IPS-NIHi7 (cell line): ENCODE data around the gene CERK.

Source experiments
- DNase-seq: peaks from one replicate; pipeline ENCODE4 v3.0.0; 2012; ENCODE audit warnings: mixed read lengths; ENCODE audit errors: extremely low spot score

The CERK gene

DNA sequence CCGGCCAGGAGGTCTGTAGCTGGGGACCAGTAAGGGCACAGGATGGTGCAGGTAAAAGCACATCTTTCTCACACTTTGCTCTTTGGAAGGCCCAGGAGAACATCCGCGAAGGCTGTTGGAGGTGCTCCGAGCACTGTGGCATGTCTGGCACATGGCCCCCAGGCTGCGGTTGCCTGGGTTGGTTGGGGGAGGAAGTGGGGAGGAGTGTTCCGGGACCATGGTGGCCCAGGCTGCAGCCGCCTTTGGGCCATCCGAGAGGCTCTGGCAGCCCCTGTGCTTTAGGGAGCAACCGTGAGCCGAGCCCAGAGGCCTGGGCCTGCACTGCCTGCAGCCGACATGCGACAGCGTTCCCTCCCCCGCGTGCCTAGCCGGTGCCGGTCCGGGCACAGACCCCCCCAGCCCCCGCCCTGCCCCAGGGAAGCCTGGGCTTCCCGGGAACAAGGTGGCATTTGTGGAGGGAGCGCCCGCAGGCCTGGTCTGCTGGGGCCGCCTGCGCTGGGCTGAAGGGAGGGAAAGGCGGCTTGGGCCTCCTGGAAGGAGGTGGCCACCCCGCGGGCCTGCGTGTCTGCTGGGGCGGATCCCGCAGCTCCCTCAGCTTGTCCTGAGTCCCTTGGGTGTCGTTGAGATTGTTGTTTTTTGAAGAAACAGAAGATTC lies 59.9 kb downstream of the CERK start:
- DNase-seq, result no peak

DNA sequence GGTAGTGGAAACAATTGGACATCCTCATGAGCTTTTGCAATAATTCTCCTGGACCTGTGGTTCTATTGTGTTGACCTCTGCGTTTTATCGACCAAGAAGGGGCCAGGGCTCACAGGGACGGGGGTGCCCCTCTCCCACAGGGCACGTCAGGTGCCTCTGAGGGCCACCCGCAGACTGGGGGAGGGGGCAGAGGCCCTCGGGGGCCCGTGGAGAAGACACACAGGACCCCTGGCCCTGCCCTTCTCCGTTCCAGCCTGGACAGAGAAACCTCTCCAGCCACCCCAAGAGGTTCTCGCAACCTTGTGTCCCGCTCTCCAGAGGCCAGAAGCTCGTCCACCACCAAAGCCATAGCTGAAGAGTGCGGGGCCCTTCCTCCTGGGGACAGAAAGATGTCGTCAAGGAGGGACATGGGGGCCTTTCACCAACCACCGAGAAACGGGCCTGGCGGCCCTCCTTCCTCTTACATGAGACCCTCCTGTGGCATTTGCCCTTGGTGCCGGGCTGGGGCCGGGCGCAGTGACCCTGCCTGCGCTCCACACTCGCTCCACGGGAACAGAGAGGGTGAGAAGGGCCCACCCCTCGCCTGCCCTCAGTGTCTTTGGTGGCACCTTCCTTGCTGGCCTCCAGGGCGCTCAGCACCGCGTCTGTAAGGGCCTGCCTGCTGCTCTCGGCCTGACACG lies 60.6 kb downstream of the CERK start:
- no peak for DNase-seq

DNA sequence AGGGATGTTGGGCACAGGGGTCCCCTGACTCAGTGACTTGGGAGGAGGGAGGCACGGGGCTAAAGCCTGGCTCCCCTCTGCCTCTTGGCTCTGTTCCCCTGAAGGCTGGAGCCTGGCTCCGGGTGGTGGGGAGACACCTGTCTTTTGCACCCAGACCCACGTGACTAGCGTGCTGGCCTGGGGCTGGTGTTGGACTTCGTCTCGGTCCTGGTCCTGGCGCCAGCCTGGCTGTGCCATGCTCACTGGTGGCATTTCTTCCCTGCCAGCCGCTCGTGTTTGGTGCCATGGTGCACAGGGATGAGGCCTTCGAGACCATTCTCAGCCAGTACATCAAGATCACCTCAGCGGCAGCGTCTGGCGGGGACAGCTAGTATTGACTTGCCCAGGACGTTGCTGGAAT lies 61.2 kb downstream of the CERK start:
- no peak for DNase-seq

DNA sequence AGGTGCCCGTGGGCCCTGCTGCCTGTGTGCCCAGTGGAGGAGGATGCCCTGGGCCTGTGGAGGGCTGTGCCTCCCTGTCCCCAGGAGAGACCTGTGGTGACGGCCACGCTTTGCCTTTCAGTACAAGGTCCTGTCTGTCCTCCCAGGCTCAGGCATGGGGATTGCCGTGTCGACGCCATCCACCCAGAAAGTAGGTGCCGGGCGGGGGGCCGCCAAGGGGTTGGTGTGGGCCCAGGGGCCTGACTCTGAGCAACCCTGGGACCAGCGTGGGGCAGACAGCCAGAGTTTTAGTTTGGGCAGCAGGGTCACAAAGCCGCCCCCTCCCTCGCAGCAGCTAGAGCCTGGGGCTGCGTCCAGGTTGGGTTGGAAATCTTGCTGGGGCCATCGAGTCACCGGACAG lies 61.6 kb downstream of the CERK start:
- no peak for DNase-seq

DNA sequence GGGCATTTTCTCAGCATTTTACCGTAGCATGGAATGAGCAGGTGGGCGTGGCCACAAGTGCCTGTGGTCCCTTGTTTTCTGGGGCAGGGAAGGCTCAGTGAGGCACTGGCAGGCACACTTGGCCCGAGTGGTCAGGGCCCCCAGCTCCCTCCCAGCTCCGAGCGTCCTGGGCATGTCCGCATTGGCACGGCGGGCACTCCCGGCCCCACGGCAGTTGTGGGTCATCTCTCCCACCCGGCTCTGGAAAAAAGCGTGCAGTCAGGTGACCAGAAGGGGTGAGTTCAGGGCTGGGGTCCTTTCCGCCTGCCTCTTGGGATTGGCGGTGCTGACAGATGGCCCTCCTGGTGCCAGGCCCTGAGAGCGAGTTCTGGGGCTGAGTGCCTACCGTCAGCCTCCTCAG lies 62.1 kb downstream of the CERK start:
- DNase-seq, result no peak

DNA sequence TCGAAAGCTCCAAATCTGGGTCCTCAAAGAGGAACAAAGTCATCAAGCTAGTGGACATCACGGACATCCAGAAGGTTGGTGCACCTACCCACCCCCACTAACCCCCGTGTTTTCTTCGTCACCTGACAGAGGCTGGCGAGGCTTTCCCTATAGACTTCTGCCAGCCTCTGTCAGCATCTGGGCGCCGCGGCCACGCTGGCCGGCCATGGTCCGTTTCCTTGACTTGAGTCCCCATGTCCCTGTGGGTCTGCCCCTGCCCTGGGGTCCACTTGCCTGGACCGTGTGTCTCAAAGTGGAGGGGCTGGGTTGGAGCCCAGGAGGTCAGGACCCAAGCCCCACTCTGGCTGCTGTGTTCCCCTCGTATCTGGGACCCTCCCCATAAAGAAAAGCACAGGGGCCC lies 62.6 kb downstream of the CERK start:
- DNase-seq, result no peak

DNA sequence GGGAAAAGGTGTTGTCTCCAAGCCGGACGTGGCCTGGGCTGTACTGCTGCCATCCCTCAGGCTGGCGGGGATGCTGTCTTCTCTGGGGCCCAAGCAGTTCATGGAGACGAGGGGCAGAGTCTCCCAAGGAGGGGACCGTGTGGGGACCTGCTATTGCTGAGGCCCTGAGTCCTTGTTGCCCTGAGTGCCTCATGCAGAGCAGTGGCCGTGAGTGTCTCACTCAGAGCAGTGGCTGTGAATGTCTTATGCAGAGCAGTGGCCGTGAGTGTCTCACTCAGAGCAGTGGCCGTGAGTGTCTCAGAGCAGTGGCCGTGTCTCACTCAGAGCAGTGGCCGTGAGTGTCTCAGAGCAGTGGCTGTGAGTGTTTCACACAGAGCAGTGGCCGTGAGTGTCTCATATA lies 63.1 kb downstream of the CERK start:
- no peak for DNase-seq

DNA sequence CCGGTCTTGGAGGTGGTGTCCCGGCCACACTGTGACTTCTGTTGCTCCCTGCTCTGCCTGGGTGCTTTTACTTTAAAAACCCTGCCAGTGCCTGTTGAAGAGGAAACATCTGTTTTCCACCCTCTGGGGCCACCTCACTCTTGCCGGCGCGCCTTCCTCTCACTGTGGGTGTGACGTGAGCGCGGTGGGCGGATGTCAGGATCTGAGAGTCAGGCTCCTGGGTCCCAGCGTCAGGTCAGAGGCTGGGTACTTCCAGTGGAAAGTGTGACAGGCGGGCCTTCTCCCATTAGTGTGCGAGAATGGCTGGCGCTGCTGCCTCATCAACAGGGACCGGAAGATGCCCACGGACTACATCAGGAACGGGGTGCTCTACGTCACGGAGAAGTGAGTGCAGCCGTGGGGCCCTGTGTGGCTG lies 63.7 kb downstream of the CERK start:
- no peak for DNase-seq

DNA sequence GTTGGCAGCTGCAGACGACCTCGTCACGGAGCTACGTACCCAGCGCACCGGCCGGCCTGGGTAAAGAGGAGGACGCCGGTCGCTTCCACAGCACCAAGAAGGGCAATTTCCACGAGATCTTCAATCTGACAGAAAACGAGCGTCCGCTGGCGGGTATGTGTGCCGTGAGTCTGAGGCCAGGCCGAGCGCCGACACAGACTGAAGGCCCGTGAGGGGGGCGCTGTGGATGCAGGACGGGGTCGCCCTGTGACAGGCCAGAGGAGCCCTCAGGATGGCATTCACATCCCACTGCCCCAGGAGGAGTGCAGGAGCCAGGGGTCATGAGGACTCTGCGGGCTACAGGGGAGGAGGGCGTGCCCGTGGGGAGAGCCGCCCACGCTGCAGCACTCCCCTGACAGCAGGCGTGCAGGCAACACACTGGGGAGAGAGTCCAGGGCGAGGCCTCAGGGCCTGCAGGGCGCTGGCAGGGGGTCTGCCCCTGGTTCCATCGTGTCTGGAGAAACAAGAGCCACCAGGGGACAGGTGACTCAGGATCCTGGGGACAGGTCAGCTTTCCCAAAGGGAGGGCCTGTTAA lies 64.3 kb downstream of the CERK start:
- DNase-seq, result no peak

DNA sequence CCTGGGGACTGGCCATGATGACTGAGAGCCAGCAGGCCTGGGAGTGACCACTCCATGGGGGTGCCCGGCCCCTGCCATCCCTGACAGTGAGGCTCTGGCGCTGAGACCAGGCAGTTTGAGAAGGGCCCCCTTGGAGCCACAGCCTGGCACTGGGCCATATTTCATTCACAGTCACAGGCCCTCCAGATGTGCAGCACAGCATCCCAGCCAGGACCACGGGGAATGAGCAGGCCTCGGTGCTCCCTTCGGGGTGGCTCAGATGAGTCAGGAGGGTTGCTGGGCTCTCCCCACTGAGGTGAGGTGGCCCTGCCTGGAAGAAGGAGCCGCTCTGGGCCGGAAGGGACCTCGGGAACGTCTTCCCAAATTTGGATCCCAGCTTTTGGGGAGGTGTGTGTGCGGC lies 64.8 kb downstream of the CERK start:
- no peak for DNase-seq

DNA sequence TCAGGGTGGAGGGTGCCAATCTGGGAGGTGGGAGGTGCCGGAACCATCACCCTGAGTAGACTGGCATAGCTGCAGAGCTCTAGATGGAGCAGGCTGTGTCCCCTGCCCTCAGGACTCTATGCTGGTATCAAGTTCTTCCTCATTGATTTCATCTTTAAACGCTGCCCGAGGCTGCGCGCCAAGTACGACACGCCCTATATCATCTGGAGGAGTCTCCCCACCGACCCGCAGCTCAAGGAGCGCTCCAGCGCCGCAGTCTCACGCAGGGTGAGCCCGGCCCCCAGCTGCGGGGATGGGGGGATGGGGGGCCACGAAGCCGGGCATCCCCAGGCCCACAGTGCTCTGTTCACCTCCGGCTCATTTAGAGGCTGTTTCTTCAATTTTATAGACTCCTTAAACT lies 65.3 kb downstream of the CERK start:
- no peak for DNase-seq

DNA sequence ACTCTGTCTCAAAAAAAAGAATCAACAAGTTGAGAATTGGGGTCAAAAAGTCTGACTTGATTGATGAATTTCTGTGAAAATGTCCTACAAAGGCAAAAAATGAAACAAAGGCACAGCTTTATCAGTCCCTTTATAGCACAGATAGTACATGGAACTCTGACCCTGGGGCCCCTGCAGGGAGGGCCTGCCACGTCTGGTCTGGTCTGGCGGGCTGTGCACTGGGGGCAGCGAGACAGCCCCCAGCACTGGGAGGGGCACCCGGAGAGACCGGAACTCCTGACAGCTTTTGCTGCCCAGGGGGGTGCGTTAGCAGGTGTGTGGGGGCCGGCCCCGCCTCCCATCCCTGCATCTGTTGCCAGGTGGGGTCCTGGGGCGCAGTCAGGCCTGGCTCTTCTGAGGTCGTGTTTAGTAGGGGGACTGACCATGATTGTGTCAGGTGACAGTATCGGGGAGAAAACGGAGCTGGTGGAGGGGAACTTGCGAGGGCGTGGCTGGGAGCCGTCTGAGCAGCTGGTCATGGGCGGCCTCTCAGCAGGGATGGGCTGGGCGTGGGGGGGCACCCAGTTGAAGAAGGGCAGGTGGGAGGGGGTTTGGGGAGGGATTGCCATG lies 66.1 kb downstream of the CERK start:
- no peak for DNase-seq

DNA sequence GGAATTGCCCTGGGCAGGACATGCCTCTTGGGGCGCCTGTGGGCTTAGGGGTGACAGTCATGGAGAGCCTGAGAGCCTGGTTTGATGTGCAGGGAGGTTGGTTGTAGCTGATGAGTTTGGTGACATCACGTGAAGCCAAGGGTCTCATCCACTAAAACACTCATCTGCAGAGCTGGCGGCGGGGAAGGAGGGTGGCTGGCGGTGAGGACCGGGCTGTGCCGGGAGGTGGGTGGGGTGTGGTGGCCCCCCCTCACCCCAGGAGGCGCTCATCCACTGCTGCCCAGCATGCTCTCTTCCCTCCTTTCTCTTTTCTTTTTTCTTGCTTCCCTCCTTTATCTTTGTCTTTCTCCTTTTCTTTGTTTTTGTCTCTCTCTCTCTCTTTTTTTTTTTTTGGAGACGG lies 68.9 kb downstream of the CERK start:
- no peak for DNase-seq

DNA sequence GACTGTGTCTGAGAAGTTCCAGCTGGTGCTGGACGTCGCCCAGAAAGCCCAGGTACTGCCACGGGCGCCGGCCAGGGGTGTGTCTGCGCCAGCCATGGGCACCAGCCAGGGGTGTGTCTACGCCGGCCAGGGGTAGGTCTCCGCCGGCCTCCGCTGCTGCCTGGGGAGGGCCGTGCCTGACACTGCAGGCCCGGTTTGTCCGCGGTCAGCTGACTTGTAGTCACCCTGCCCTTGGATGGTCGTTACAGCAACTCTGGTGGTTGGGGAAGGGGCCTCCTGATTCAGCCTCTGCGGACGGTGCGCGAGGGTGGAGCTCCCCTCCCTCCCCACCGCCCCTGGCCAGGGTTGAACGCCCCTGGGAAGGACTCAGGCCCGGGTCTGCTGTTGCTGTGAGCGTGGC lies 69.9 kb downstream of the CERK start:
- DNase-seq, result no peak

DNA sequence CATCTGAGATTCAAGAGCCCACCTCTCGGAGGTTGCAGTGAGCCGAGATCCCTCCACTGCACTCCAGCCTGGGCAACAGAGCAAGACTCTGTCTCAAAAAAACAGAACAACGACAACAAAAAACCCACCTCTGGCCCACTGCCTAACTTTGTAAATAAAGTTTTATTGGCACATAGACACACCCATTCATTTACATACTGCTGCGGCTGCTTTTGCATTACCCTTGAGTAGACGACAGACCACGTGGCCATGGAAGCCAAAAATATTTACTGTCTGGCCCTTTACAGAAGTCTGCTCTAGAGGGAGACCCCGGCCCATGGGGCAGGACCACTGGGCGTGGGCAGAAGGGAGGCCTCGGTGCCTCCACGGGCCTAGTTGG lies 70.8 kb downstream of the CERK start:
- DNase-seq, result no peak

DNA sequence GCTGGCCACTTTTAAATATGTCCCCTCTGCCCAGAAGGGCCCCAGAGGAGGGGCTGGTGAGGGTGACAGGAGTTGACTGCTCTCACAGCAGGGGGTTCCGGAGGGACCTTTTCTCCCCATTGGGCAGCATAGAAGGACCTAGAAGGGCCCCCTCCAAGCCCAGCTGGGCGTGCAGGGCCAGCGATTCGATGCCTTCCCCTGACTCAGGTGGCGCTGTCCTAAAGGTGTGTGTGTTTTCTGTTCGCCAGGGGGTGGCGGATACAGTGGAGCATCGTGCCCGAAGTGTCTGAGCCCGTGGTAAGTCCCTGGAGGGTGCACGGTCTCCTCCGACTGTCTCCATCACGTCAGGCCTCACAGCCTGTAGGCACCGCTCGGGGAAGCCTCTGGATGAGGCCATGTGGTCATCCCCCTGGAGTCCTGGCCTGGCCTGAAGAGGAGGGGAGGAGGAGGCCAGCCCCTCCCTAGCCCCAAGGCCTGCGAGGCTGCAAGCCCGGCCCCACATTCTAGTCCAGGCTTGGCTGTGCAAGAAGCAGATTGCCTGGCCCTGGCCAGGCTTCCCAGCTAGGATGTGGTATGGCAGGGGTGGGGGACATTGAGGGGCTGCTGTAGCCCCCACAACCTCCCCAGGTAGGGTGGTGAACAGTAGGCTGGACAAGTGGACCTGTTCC lies 71.3 kb downstream of the CERK start:
- no peak for DNase-seq

DNA sequence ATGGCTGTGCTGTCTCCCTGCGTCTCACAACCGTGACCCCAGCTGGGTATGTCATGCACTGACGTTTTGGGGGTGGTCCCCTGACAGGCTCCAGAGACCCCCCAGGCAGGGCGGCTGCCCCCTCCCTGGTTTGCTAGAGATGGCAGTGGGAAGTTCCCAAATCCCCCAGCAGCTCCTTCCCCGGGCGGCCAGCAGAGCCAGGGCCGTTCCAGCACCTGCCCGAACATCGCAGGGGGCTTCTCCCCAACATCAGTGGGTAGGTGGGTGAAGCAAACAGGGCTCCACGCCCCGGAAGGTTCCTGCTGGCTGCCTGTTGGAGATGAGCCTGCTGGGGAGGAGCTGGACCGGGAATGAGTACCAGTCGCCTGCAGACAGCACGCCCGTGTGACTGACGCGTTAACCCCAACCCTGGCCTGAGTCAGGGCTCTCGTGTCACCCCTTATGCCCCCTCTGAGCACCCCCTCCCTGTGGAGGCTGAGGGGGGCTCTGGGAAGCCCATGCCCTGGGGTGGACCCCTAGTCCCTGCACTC lies 72.2 kb downstream of the CERK start:
- no peak for DNase-seq

DNA sequence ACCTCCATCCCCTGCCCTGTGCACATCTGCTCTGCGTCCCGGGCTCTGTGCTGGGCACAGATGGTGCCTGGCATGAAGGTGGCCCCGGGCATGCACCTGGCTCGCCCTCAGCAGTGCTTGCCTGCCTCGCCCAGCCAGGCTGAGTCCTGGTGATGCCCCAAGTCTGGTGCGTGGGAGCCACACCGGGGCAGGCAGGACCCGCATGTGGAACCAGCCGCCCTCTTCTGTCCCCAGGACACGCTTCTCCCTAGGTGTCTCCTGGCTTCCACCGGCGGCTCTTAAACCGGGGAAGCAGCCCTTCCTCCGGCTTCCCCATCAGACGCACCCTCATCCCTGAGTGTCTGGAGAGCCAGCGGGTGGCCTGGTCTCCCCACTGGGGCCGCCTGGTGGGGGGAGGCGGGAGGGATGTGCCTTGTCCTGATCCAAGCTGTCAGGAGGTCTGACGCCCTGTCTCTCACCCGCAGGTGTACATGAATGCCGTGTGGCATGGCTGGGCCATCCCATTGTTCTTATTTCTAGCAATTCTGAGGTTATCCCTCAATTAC lies 72.8 kb downstream of the CERK start:
- no peak for DNase-seq

DNA sequence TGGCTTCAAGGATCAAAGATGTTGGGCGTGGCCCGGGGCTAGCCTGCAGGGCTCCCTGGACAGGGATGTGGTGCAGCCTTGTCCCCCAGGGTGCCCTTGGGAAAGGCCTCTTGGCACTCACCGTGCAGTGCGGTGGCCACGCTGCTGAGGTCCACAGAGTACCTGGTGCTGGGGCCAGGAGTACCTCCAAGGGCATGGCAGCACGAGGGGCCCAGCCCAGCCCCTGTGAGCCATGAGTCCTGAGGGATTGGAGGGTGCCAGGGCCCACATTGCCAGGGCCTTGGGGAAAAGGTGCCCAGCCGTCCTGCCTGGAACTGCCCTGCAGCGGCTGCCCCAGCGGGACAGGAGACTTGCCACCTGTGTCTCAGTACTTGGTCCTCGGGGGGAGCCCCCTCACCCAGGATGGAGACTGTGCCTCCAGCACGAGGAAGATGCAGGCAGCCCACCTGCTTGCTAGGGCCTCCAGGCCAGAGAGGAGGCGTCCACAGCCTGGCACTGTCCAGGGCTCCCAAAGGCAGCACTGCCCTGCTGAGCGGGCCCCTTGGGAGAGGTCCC lies 73.7 kb downstream of the CERK start:
- no peak for DNase-seq

DNA sequence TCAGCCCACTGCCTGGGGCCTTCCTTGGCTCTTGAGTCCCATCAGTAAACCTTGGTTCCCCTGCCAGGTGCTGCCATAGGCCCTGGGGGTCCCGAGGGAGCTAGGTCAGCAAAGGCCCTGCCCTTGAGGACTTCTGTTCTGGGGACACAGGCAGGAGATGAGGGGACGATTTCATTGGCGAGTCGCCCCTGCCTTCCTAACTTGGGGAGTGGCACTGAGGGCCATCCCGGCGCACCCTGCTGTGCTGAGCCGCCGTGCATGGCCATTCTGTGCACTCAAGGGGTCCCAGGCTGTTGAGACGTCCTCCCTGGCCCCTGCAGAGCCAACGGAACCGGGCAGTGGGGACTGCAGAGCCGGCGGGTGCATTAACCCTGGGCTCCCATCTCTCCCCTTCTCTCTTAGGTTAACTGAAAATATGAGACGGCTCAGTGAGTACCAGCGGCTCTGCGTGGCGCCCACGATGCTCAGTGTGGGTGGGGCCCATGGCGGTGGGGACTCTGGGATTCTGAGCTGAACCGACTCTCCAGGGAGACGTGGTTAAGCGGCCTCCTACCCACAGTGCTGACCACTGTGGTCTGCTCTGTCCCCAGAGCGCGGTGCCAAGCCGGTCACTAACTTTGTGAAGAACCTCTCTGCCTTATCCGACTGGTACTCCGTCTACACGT lies 74.5 kb downstream of the CERK start:
- DNase-seq, result no peak

DNA sequence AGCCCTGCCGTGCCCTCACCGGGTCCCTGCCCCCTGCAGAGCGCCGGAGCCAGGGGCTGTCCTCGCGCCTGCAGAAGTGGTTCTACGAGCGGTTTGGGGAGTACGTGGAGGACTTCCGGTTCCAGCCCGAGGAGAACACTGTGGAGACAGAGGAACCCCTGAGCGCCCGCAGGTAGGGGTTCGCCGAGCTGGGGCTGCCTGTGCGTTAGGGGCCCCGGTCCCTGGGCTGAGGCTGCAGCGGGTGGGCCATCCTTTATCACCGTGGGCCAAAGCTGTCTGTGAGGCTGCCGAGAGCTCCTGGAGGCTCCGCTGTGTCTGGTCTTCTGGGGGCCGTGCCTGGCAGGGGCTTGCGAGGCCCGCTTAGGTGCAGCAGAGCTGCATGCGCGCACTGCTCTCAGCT lies 75.1 kb downstream of the CERK start:
- no peak for DNase-seq
